Measurements from ENCODE around the gene PPY. TPM values are rescaled to one million over a fixed set of nuclear protein-coding genes. Genes with fewer than 3 reads are reported as not detected.

PPY gene
- total RNA-seq, 1 experiment from 2014 or later, result not detected

GRCh38 chr17:43970366-43970765 is 28.1 kb upstream of the PPY start:
- TF ChIP-seq ZNF671 (CRISPR knock-in tag; IDR thresholded peaks at IDR 0.05) (no peak), STAT6 (CRISPR knock-in tag; conservative IDR thresholded peaks at IDR 0.05; ENCODE audit: low read depth) (no peak)
- DNase-seq (ENCODE audit: low spot score) (no peak), ATAC-seq (no peak)
- H3K27ac Mint-ChIP-seq, result no peak overlapping the region
- H3K9me3 Mint-ChIP-seq, result no peaks in the 10 kb centered on the region
- H3K4me3 Mint-ChIP-seq, result no peak overlapping the region
- H3K36me3 Mint-ChIP-seq, result no peaks in the 10 kb centered on the region
- H3K27me3 Mint-ChIP-seq (ENCODE audit: low read depth), result no peaks in the 10 kb centered on the region; the same call in 1 of the 2 replicates
- ChIA-PET POLR2A (interaction anchor here (0.6 kb wide), 1 partner anchor 44 kb away, joined by 3 read pairs; no protein-coding TSS in a partner anchor), CTCF (interaction anchor here (0.7 to 4.4 kb wide), 4 partner anchors 13 to 1425 kb away, joined by 3 to 15 read pairs (median 4); no protein-coding TSS in a partner anchor)
- no peaks in the 10 kb centered on the region for H3K4me1 Mint-ChIP-seq

- H3K27ac Mint-ChIP-seq, result no peak overlapping the region
- ATAC-seq, result no peak
- TF ChIP-seq ZMAT4 (CRISPR knock-in tag; IDR thresholded peaks at IDR 0.05), result no peak
- TF ChIP-seq OVOL2 (CRISPR knock-in tag; IDR thresholded peaks at IDR 0.05; ENCODE audit: borderline replicate concordance), result no peak
- TF ChIP-seq MLX (CRISPR knock-in tag; IDR thresholded peaks at IDR 0.05), result no peak
- no peak for TF ChIP-seq HMGXB4 (CRISPR knock-in tag; IDR thresholded peaks at IDR 0.05)
- TF ChIP-seq ATF1 (CRISPR knock-in tag; IDR thresholded peaks at IDR 0.05), result no peak
- no peak for DNase-seq (ENCODE audit: low spot score)
- H3K4me3 Mint-ChIP-seq, result no peak overlapping the region
- H3K27me3 Mint-ChIP-seq (ENCODE audit: low read depth), result peaks cover 3% of the 10 kb centered on the region
- H3K9me3 Mint-ChIP-seq, result no peaks in the 10 kb centered on the region
- no peaks in the 10 kb centered on the region for H3K4me1 Mint-ChIP-seq
- ChIA-PET CTCF (interaction anchor here (0.8 to 1.3 kb wide), 3 partner anchors 16 to 149 kb away, joined by 3 to 4 read pairs (median 3); no protein-coding TSS in a partner anchor), POLR2A (no interaction called here)
- no peaks in the 10 kb centered on the region for H3K36me3 Mint-ChIP-seq
These were observed 25.1 kb upstream of the PPY start for GRCh38 chr17:43967251-43967875.

- Mint-ChIP-seq H3K36me3 (no peaks in the 10 kb centered on the region), H3K27ac (no peak overlapping the region), H3K27me3 (ENCODE audit: low read depth) (peaks cover 3% of the 10 kb centered on the region; the same call in 1 of the 2 replicates), H3K9me3 (no peaks in the 10 kb centered on the region), H3K4me3 (no peak overlapping the region), H3K4me1 (no peaks in the 10 kb centered on the region)
- ChIA-PET CTCF (interaction anchor here (1.1 kb wide), 1 partner anchor 22 kb away, joined by 3 read pairs; no protein-coding TSS in a partner anchor), POLR2A (no interaction called here)
- ATAC-seq (no peak), DNase-seq (ENCODE audit: low spot score) (no peak)
- no peak for TF ChIP-seq E2F1 (CRISPR knock-in tag; IDR thresholded peaks at IDR 0.05)
- TF ChIP-seq ATF1 (CRISPR knock-in tag; IDR thresholded peaks at IDR 0.05), result no peak
- TF ChIP-seq HMGXB4 (CRISPR knock-in tag; IDR thresholded peaks at IDR 0.05), result no peak
- TF ChIP-seq ELF4 (CRISPR knock-in tag; IDR thresholded peaks at IDR 0.05; ENCODE audit: low read depth), result no peak
- no peak for TF ChIP-seq ZNF532 (CRISPR knock-in tag; IDR thresholded peaks at IDR 0.05; ENCODE audit: borderline replicate concordance)
- no peak for TF ChIP-seq FOXK1 (CRISPR knock-in tag; IDR thresholded peaks at IDR 0.05)
- TF ChIP-seq ZNF138 (CRISPR knock-in tag; conservative IDR thresholded peaks at IDR 0.05), result no peak
- TF ChIP-seq ZNF263 (CRISPR knock-in tag; IDR thresholded peaks at IDR 0.05; ENCODE audit: low read depth), result no peak
- TF ChIP-seq MLX (CRISPR knock-in tag; IDR thresholded peaks at IDR 0.05), result no peak
- TF ChIP-seq E2F5 (CRISPR knock-in tag; IDR thresholded peaks at IDR 0.05), result no peak
These were observed 24.0 kb upstream of the PPY start for GRCh38 chr17:43966276-43966675.
